Type B pancreatic cell (in vitro differentiated cells): Measurements from ENCODE around the gene OOSP3. TPM values are rescaled to one million over a fixed set of nuclear protein-coding genes. Genes with fewer than 3 reads are reported as not detected.

Source experiments
- DNase-seq: peaks from one replicate; pipeline ENCODE4 v3.0.0; 2021; ENCODE audit warnings: mixed read lengths; ENCODE audit not compliant: unreplicated experiment; ENCODE audit errors: extremely low spot score
- H3K27ac Mint-ChIP-seq: 2 replicates; pipeline ENCODE4 v1.8.0; 2021; ENCODE audit warnings: mild to moderate bottlenecking, mixed read lengths
- H3K27me3 Mint-ChIP-seq: 2 replicates; pipeline ENCODE4 v1.8.0; 2021; ENCODE audit warnings: mixed read lengths
- H3K36me3 Mint-ChIP-seq: 2 replicates; pipeline ENCODE4 v1.8.0; 2021; ENCODE audit warnings: mixed read lengths
- H3K4me1 Mint-ChIP-seq: one replicate; pipeline ENCODE4 v1.8.0; 2021; ENCODE audit warnings: mixed read lengths; ENCODE audit not compliant: unreplicated experiment
- H3K4me3 Mint-ChIP-seq: 2 replicates; pipeline ENCODE4 v1.8.0; 2021; ENCODE audit warnings: mild to moderate bottlenecking, mixed read lengths
- H3K9me3 Mint-ChIP-seq: 2 replicates; pipeline ENCODE4 v1.8.0; 2021; ENCODE audit warnings: mixed read lengths
- CTCF ChIP-seq: fragments of 200-600 bp; sonication (generic); conservative IDR thresholded peaks from 2 replicates; pipeline ENCODE4 v1.5.0; 2021; ENCODE audit warnings: antibody characterized with exemption, mild to moderate bottlenecking
- total RNA-seq: library from RNA; stranded (reverse); gene quantifications from 2 replicates; pipeline ENCODE4 v1.2.1, GENCODE V29; 2021; ENCODE audit warnings: low replicate concordance

The OOSP3 gene
- total RNA-seq, 1 donor from 2014 or later: not detected

DNA sequence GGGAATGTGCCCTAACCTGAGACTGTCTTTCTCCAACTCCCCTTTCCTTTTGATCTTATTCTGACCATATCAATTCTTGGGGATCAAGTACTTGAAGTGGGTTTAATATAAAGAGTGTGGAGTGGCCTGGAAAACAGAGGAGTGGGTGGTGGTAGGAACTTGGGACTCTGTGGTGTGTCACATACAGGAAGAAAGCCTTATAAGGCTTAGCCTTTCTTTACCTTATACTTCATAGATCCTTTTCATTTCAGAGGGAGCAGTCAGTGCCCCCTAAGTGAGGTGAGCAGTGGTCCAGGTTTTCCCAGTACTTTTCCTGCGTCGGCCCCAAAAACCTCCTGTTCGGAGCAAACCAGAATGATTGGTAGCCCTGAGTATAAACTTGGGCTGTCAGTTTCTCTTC is 60.1 kb downstream of the OOSP3 start:
- peaks cover 6% of the 10 kb centered on the region for H3K27me3 Mint-ChIP-seq
- H3K36me3 Mint-ChIP-seq: no peaks in the 10 kb centered on the region
- H3K4me1 Mint-ChIP-seq: no peaks in the 10 kb centered on the region
- no peaks in the 10 kb centered on the region for H3K9me3 Mint-ChIP-seq
- DNase-seq: no peak
- no peak for TF ChIP-seq CTCF
- no peak overlapping the region for H3K27ac Mint-ChIP-seq
- no peak overlapping the region for H3K4me3 Mint-ChIP-seq

GRCh38 chr11:59939482-59939881 is 60.9 kb downstream of the OOSP3 start:
- TF ChIP-seq CTCF: no peak
- no peaks in the 10 kb centered on the region for H3K4me1 Mint-ChIP-seq
- no peak overlapping the region for H3K4me3 Mint-ChIP-seq
- DNase-seq: no peak
- no peaks in the 10 kb centered on the region for H3K36me3 Mint-ChIP-seq
- no peaks in the 10 kb centered on the region for H3K9me3 Mint-ChIP-seq
- H3K27ac Mint-ChIP-seq: no peak overlapping the region
- peaks cover 6% of the 10 kb centered on the region for H3K27me3 Mint-ChIP-seq

GRCh38 chr11:59941091-59941490 is 62.5 kb downstream of the OOSP3 start:
- no peak for DNase-seq
- H3K4me3 Mint-ChIP-seq: no peak overlapping the region
- no peaks in the 10 kb centered on the region for H3K4me1 Mint-ChIP-seq
- no peak for TF ChIP-seq CTCF
- no peaks in the 10 kb centered on the region for H3K9me3 Mint-ChIP-seq
- peaks cover 3% of the 10 kb centered on the region for H3K27me3 Mint-ChIP-seq
- H3K36me3 Mint-ChIP-seq: no peaks in the 10 kb centered on the region
- H3K27ac Mint-ChIP-seq: no peak overlapping the region

DNA sequence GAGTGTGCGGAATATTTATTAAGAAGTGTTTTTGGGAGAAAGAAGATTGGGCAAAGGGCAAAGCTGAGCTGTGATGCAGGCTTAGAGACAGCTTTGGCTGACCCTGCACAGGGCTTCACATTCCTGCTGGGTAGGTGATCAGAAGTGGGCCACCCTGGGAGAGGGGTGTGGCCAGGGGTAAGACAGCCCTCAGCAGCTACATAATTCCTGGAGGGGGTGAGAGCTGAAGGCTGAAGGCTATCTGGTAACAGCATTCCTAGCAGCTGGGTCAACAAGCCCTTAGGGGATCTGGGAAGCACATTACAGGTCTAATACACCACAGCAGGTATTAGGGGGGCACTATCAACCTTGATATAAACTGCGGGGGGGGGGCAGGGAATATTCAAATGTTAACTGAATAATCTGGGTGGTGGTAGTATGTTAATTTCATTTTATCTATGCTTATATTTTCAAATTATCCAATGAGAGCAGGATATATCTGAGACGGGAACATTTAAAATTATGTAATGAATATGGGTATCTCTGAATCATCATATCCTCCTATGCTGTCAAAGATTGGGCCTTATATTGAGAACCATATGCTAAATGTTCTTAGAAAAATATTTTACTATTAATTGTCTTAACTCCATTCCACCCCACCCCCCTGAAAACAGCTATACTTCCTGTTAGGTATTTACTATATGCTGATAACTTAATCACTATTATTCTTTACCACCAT is 65.6 kb downstream of the OOSP3 start:
- Mint-ChIP-seq H3K27ac (no peak overlapping the region), H3K9me3 (no peaks in the 10 kb centered on the region), H3K36me3 (no peaks in the 10 kb centered on the region), H3K4me1 (no peaks in the 10 kb centered on the region), H3K27me3 (no peaks in the 10 kb centered on the region), H3K4me3 (no peak overlapping the region)
- no peak for DNase-seq
- TF ChIP-seq CTCF: no peak

GRCh38 chr11:59944720-59945119 is 66.1 kb downstream of the OOSP3 start:
- H3K27me3 Mint-ChIP-seq: no peaks in the 10 kb centered on the region
- no peak for TF ChIP-seq CTCF
- no peak for DNase-seq
- H3K27ac Mint-ChIP-seq: no peak overlapping the region
- no peaks in the 10 kb centered on the region for H3K9me3 Mint-ChIP-seq
- H3K36me3 Mint-ChIP-seq: no peaks in the 10 kb centered on the region
- no peaks in the 10 kb centered on the region for H3K4me1 Mint-ChIP-seq
- H3K4me3 Mint-ChIP-seq: no peak overlapping the region

Other genes with a start within 250 kb of the OOSP3 start
- gene PATL1, start 209.7 kb upstream of the OOSP3 start, total RNA-seq: 35.0 and 37.4 TPM in 2 replicates
- not detected in 2 replicates for gene OR10V1, start 164.9 kb upstream of the OOSP3 start, total RNA-seq
- gene STX3, start 123.4 kb upstream of the OOSP3 start, total RNA-seq: 44.6 and 75.8 TPM in 2 replicates
- 46.2 and 67.1 TPM in 2 replicates for gene MRPL16, start 68.0 kb upstream of the OOSP3 start, total RNA-seq
- gene CBLIF, start 33.3 kb upstream of the OOSP3 start, total RNA-seq: 11.2 and 54.6 TPM in 2 replicates
- 19.3 and 269 TPM in 2 replicates for gene TCN1, start 12.3 kb upstream of the OOSP3 start, total RNA-seq
- not detected in 2 replicates for gene OOSP1, start 59.6 kb downstream of the OOSP3 start, total RNA-seq
- not detected in 2 replicates for gene OOSP4A, start 85.3 kb downstream of the OOSP3 start, total RNA-seq
- not detected in 2 replicates for gene OOSP4B, start 138.4 kb downstream of the OOSP3 start, total RNA-seq
- gene OOSP2, start 161.6 kb downstream of the OOSP3 start, total RNA-seq: not detected in 2 replicates
- gene MS4A3, start 177.9 kb downstream of the OOSP3 start, total RNA-seq: not detected in 2 replicates
- gene MS4A2, start 209.9 kb downstream of the OOSP3 start, total RNA-seq: not detected in 2 replicates